ENCODE measurements around the gene ADAMTS15.

DNA sequence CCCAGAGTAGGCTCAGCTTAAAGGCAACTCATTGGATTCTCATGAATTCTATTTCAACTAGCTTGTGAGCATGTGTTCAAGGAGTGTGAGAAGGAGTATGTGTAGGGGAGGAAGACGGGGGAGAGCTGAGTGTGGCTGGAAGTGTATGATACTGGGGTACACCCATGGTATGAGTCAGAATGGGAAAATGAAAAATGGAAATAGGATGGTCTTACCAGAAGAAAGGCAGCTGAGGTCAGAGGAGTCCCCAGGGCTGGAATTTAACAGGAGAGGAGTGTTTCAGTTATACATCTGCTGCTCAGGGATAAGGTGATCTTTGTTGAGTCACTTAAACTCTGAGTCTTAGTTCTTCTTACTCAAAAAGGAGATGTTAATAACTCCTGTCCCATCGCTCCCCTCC lies 6.7 kb upstream of the ADAMTS15 start:
- TF ChIP-seq POLR2AphosphoS5 (IDR thresholded peaks at IDR 0.05): no peak
- TF ChIP-seq POLR2A (IDR thresholded peaks at IDR 0.05): no peak
